ENCODE results near the gene HDAC6. TPM values are rescaled to one million over a fixed set of nuclear protein-coding genes. Genes with fewer than 3 reads are reported as not detected.
"Not testable (repeated sequence)": the region's sequence is repeated elsewhere in the genome, so short reads cannot be mapped to it uniquely, and the experiment has no call there.

The HDAC6 gene
- polyA plus RNA-seq, 1 donor from 2014 or later, result 161 TPM

DNA sequence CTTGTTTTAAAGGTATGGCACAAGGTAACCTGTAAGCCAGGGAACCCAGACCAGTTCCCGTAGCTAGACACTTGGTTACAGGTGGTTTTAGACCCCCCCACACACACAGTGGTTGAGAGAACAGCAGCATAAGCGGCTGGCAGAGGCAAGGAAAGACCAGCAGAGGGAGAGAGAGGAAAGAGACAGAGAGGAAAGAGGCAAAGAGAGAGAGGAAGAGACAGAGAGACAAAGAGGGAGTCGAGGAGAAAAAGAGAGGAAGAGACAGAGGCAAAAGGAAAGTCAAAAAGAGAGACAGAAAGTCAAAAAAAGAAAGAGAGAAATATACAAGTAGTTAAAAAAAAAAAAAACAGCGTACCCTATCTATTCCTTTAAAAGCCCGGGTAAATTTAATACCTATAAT, 53.0 kb downstream of the HDAC6 start:
- Histone ChIP-seq H2AFZ (ENCODE audit: low read depth, low read length) (no peak overlapping the region), H4K20me1 (ENCODE audit: insufficient read depth) (no peaks in the 10 kb centered on the region), H3K4me3 (ENCODE audit: low read length) (no peak overlapping the region), H3K4me2 (ENCODE audit: low read length) (no peak overlapping the region), H3K9ac (ENCODE audit: low read length) (no peak overlapping the region), H3K9me3 (ENCODE audit: low read length) (no peaks in the 10 kb centered on the region), H3K9me2 (ENCODE audit: insufficient read depth, low read length) (no peaks in the 10 kb centered on the region), H3K79me2 (replicated peaks; ENCODE audit: insufficient read depth, low read length) (no peaks in the 10 kb centered on the region), H3K36me3 (ENCODE audit: insufficient read depth, low read length) (no peaks in the 10 kb centered on the region), H3K27me3 (ENCODE audit: insufficient read depth, low read depth, low read length) (no peaks in the 10 kb centered on the region), H3K27ac (ENCODE audit: low read length) (no peak overlapping the region), H3F3A (ENCODE audit: insufficient read depth, low read length, poor library complexity, severe bottlenecking) (no peaks in the 10 kb centered on the region)
- no peak for TF ChIP-seq SMC3 (conservative IDR thresholded peaks at IDR 0.05; ENCODE audit: poor library complexity)
- no peak for TF ChIP-seq MXI1 (conservative IDR thresholded peaks at IDR 0.05; ENCODE audit: poor library complexity, severe bottlenecking)
- no peak for TF ChIP-seq RAD21 (conservative IDR thresholded peaks at IDR 0.05)
- TF ChIP-seq, protein P1, sequence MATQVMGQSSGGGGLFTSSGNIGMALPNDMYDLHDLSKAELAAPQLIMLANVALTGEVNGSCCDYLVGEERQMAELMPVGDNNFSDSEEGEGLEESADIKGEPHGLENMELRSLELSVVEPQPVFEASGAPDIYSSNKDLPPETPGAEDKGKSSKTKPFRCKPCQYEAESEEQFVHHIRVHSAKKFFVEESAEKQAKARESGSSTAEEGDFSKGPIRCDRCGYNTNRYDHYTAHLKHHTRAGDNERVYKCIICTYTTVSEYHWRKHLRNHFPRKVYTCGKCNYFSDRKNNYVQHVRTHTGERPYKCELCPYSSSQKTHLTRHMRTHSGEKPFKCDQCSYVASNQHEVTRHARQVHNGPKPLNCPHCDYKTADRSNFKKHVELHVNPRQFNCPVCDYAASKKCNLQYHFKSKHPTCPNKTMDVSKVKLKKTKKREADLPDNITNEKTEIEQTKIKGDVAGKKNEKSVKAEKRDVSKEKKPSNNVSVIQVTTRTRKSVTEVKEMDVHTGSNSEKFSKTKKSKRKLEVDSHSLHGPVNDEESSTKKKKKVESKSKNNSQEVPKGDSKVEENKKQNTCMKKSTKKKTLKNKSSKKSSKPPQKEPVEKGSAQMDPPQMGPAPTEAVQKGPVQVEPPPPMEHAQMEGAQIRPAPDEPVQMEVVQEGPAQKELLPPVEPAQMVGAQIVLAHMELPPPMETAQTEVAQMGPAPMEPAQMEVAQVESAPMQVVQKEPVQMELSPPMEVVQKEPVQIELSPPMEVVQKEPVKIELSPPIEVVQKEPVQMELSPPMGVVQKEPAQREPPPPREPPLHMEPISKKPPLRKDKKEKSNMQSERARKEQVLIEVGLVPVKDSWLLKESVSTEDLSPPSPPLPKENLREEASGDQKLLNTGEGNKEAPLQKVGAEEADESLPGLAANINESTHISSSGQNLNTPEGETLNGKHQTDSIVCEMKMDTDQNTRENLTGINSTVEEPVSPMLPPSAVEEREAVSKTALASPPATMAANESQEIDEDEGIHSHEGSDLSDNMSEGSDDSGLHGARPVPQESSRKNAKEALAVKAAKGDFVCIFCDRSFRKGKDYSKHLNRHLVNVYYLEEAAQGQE (IDR thresholded peaks at IDR 0.05; ENCODE audit: borderline replicate concordance), result no peak
- TF ChIP-seq TAF1 (IDR thresholded peaks at IDR 0.05; ENCODE audit: low read depth), result no peak

DNA sequence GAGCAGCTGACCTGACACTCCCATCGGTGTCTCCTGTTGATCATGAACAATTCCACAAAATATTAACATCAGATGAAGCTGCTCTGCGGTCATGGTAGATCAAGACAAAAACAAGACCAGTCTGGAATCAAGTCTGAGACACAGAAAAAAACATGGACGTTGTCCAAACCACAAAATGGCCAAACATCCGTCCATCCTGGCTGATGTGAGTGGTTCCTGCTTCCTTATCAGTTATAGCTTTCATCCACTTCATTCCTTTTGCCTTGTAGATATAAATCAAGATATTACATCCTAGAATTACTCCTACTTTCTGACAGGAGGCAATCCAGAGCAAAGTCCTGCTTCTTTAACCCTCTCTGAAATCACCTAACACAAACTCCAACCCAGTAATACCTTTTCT, 62.3 kb downstream of the HDAC6 start:
- Histone ChIP-seq H3F3A (ENCODE audit: insufficient read depth, low read length, poor library complexity, severe bottlenecking) (no peaks in the 10 kb centered on the region), H3K9me3 (ENCODE audit: low read length) (no peaks in the 10 kb centered on the region), H4K20me1 (ENCODE audit: insufficient read depth) (no peaks in the 10 kb centered on the region), H3K4me3 (ENCODE audit: low read length) (no peak overlapping the region), H3K9ac (ENCODE audit: low read length) (no peak overlapping the region), H3K9me2 (ENCODE audit: insufficient read depth, low read length) (no peaks in the 10 kb centered on the region), H3K4me2 (ENCODE audit: low read length) (no peak overlapping the region), H3K79me2 (replicated peaks; ENCODE audit: insufficient read depth, low read length) (no peaks in the 10 kb centered on the region), H2AFZ (ENCODE audit: low read depth, low read length) (no peak overlapping the region), H3K27ac (ENCODE audit: low read length) (no peak overlapping the region), H3K36me3 (ENCODE audit: insufficient read depth, low read length) (no peaks in the 10 kb centered on the region), H3K27me3 (ENCODE audit: insufficient read depth, low read depth, low read length) (no peaks in the 10 kb centered on the region)
- TF ChIP-seq RAD21 (conservative IDR thresholded peaks at IDR 0.05), result no peak
- TF ChIP-seq, protein P2, sequence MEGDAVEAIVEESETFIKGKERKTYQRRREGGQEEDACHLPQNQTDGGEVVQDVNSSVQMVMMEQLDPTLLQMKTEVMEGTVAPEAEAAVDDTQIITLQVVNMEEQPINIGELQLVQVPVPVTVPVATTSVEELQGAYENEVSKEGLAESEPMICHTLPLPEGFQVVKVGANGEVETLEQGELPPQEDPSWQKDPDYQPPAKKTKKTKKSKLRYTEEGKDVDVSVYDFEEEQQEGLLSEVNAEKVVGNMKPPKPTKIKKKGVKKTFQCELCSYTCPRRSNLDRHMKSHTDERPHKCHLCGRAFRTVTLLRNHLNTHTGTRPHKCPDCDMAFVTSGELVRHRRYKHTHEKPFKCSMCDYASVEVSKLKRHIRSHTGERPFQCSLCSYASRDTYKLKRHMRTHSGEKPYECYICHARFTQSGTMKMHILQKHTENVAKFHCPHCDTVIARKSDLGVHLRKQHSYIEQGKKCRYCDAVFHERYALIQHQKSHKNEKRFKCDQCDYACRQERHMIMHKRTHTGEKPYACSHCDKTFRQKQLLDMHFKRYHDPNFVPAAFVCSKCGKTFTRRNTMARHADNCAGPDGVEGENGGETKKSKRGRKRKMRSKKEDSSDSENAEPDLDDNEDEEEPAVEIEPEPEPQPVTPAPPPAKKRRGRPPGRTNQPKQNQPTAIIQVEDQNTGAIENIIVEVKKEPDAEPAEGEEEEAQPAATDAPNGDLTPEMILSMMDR (IDR thresholded peaks at IDR 0.05; ENCODE audit: poor library complexity, severe bottlenecking), result no peak
- TF ChIP-seq MXI1 (conservative IDR thresholded peaks at IDR 0.05; ENCODE audit: poor library complexity, severe bottlenecking), result no peak
- no peak for TF ChIP-seq EZH2 (IDR thresholded peaks at IDR 0.05; ENCODE audit: borderline replicate concordance, insufficient read depth, low read length, poor library complexity, severe bottlenecking)
- no peak for TF ChIP-seq EP300 (conservative IDR thresholded peaks at IDR 0.05; ENCODE audit: poor library complexity, severe bottlenecking)
- TF ChIP-seq, protein P1 (IDR thresholded peaks at IDR 0.05; ENCODE audit: borderline replicate concordance), result no peak
- TF ChIP-seq TAF1 (IDR thresholded peaks at IDR 0.05; ENCODE audit: low read depth), result no peak
- no peak for TF ChIP-seq POLR2AphosphoS5 (IDR thresholded peaks at IDR 0.05)
- no peak for TF ChIP-seq SMC3 (conservative IDR thresholded peaks at IDR 0.05; ENCODE audit: poor library complexity)

DNA sequence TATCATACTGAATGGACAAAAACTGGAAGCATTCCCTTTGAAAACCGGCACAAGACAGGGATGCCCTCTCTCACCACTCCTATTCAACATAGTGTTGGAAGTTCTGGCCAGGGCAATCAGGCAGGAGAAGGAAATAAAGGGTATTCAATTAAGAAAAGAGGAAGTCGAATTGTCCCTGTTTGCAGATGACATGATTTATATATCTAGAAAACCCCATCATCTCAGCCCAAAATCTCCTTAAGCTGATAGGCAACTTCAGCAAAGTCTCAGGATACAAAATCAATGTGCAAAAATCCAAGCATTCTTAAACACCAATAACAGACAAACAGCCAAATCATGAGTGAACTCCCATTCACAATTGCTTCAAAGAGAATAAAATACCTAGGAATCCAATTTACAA, 70.2 kb downstream of the HDAC6 start:
- not testable (repeated sequence) for H3K9me2 ChIP-seq (ENCODE audit: insufficient read depth, low read length); H3F3A ChIP-seq (ENCODE audit: insufficient read depth, low read length, poor library complexity, severe bottlenecking); H3K9me3 ChIP-seq (ENCODE audit: low read length); H3K36me3 ChIP-seq (ENCODE audit: insufficient read depth, low read length); H3K4me2 ChIP-seq (ENCODE audit: low read length); H3K9ac ChIP-seq (ENCODE audit: low read length); H3K27ac ChIP-seq (ENCODE audit: low read length); H2AFZ ChIP-seq (ENCODE audit: low read depth, low read length); H3K79me2 ChIP-seq (replicated peaks; ENCODE audit: insufficient read depth, low read length); H3K4me3 ChIP-seq (ENCODE audit: low read length); H4K20me1 ChIP-seq (ENCODE audit: insufficient read depth); H3K27me3 ChIP-seq (ENCODE audit: insufficient read depth, low read depth, low read length)

Data from neural cell (in vitro differentiated cells).